GM18498 (cell line): Measurements from ENCODE around the gene GDF15.

Source experiments
- ATAC-seq: cut with Tn5 transposase; IDR thresholded peaks from one replicate; pipeline ENCODE4 v1.9.1; 2021; ENCODE audit warnings: mild to moderate bottlenecking, moderate library complexity; ENCODE audit not compliant: unreplicated experiment

The GDF15 gene

DNA sequence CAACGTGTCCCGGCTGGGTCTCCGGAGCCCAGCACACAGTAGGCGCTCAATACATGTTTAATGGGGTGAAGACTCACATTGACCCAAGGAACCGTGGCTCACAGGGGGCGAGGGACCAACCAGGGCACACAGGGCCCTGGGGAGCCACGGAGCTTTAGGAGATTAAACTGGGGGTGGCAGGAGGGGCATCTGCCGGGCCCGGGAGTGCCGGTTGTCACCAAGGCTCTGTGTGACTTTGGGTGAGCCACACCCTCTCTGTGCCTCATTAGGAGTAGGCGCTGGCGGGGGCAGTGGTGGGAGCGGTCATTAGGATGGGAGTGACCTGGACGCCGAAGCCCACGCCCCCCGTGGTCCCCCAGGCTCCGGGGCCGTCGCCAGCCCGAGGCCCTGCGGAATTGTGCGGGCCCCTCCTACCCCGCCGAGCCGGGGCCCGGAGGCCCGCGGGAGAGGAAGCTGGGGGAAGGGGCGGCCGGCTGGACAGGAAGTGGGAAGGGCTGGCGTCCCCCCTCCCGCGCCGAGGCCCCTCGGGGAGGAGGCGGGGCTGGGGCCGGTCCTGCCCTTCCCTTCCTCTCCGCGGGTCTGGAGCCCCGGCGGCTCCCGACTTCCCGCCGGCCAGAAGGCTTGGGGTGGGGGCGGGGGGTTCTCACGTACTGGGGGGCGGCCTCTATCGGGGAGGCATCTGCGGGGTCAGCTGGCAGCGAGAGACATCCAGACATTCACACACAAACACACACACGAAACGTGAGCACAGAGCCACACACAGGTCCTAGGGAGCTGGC, 31.5 kb downstream of the GDF15 start:
- no peak for ATAC-seq

DNA sequence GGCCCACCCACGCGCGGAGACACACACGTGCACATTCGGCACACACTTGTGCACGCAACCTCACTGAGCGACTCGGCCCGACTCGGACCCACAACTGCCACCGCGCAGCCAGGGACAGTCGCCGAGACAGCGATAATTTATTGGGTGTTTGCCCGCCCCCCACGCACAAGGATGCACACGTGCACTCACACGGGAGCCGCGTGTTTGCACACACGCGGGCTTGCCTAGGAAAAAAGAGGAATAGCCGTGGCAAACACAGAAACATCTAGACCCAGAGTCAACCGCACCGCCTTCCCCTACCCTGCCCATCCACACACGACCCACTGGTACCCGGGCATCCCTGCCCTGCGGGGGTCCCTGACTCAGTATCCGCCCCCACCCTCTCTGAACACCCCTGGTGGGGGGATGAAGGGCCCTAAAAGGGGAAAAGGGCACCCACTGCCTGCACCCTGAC, 32.1 kb downstream of the GDF15 start:
- ATAC-seq: no peak

DNA sequence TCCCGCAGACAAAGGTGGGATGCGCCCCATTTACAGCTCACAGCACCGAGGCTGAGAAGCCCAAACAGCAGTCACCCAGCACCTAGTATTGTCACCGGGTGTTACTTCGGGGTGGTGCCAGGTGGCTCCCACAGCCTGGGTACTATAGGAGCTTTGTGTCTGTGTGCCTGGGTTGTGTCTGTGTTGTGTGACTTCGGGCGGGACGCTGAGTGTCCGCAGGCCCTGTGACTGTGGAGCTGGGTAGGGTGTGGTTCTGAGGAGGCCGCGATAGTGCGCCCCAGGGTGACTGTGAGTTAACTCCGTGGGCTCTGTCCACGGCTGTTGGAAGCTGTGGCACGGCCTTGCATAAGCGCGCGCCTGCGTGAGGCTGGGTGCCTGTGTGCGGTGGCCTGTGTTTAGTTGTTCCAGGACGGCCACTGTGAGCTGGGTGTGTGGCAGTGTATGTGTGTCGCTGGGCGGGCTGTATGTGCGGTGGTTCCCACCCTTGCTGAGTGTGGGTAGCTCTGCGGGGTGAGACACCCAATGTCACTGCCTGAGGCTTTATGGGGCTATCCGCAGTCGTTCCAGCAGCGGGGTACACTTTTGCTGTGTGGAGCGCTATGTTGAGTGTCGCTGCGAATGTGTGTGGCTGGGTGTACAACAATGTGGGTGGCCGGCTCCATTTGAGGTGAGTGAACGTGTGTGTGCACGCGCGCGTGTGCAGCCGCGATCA, 32.7 kb downstream of the GDF15 start:
- no peak for ATAC-seq

DNA sequence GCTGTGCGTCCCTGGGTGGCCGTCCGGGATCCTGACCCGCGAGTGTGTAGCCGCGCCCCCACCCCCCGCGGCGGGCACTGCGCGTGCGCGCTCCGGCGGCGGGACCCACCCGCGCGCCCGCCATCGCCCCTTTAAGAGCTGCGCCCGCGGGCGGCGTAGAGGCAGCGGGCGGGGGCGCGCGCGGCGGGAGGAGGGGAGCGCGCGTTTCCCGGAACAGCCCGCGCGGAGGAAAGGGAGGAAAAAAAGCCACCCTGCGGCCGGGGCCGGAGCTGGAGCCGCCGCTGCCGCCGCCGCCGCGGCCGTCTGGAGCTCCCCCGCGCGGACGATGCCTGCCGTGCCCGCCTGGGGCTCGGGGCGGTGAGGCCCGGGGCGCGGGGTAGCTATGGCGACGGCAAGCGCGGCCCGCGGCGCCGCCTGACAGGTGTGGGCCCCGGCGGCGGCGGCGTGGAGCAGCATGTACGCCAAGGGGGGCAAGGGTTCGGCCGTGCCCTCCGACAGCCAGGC, 33.3 kb downstream of the GDF15 start, which contains the start of gene SSBP4:
TSS of gene SSBP4 (plus strand) at position 204 of the 504 bp plus-strand sequence. CDS start at position 455, 251 bp downstream.
- ATAC-seq: peak; percentile 52

DNA sequence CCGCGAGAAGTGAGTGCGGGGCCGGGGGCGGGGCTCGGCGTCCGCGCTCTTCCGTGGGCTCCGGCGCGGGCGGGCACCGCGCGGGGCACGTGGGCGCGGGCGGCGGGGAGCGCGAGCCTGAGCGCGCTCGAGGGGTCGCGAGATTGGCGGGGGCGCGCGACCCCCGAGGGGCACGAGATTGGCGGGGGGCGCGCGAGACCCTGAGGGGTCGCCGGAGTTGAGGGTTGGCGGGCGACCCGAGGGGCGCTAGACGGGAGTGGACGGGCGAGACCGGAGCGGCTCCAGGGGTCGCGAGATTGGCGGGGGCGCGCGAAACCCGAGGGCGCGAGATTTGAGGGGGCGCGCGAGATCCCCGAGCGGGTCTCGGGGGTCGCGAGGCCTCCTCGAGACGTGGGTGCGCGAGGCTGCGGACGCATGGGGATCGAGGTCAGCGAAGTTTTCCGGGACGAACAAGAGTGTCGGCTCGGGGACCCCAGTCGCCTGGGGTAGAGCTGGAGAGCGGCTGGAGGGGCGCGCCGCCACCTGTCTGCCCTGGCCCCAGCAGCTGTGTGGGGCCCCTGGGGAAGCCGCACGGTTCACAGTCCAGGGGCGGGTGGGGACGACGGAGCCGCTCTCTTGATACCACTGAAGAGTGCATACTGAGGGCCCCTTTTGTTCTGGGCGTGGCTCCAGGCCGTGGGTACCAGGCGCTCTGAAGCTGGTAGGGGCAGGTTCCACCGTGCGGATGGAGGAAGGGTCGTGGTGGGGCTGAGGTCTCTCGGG, 33.9 kb downstream of the GDF15 start:
- ATAC-seq: no peak

DNA sequence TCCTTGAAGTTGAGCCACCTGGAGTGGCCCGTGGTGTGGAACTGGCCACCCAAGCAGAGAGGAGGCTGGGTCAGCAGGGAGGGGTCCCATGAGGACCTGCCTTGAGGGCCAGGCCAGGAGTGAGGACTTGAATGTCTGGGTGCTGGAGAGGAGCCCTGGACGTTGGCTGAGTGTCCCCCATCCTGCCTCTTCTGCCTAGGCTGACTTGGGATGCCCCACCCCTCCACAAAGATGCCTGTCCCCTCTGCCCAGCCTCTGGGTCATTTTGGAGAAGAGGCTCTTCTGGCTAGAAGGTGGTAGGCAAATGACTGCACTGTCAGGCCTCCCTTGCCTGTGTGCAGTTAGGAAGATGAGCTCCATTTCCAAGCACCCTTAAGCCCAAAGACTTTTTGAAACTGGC, 35.0 kb downstream of the GDF15 start:
- no peak for ATAC-seq

DNA sequence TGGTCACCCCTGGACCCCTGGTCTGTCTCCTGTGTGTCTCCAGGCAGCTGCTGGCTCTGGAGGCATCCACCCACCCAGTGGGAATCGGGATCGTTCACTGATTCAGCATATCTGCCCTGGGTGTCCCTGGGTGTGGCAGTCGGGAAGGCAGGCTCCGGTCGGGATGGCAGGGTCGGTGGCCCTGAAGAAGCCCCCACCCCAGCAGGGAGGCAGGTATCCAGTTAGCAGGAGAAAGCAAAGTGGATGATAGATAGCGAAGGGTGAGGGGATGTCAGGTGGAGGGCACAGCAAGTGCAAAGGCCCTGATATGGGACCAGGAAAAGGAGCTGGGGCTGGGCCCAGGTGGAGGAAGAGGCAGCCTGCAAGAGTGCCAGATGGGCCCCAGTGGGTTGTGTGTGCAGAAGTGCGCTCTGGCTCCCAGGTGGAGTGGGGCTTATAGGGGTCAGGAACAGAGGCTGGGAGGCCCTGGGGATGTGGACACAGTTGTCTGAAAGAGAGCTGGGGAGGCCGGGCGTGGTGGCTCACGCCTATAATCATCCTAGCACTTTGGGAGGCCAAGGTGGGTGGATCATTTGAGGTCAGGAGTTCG, 35.5 kb downstream of the GDF15 start:
- no peak for ATAC-seq

DNA sequence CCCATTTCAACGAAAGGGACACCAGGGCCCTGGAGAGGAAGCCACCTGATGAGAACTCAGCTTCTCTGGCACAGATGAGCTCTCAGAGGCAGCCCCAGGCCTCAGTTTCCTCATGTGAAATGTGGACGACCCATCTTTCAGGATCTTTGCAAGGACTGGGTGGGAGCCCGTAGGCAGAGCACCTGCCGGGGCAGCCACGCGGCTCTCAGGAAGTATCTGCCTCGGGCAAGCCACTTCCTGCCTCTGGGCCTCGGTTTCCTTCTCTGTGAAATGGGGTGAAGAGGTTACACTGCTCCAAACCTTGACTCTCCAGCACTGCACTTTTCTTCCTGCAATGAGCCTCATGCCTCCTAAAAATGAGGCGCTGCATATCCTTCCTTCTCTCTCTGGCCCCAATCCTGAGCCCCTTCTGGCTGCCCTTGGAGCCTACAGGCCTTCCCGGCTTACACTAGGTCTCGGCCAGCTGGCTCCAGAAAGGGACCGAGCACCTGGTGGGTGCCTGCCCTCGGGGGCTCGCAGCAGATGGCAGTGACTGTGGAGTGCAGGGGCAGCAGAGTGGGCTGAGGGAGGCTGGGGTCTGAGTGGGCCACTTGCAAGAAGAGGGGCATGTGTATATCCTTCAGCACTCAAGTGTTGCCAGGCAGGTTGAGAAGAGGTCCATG, 36.7 kb downstream of the GDF15 start:
- ATAC-seq: no peak

DNA sequence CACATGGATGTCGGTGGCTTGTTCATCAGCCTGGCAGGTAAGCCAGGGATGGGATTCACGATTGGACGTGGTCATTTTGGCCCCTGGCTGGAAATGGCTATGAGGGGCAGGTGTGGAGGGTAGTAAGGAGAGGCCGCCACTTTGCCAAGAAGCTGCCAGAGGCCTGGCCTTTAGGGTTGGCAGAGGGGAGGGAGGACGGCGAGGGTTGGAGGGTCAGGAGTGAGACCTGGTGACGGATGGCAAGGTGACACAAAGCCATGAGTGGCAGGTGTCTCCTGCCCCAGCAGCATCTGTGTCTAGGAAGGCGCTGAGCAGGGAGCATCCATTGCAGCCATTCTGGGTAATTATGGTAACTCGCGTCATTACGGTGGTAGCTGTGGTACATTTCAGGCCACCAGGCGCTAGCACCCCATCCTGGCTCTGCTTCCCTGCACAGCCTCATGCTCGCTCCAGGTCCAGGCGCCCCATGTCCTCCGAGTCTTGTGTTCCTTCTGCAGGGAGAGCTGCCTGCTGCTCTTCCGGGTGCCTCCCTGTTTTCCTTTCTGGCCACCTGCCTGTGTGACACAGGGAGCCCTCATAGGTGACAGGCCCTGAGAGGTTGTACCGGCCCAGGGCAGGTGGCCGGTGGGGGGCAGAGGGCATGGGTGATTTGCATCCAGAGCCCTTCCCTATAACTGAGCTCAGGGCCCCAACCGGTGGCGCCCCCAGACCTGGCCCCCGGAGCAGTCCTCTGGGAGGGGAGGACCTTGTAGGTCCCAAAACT, 37.5 kb downstream of the GDF15 start:
- ATAC-seq: no peak

DNA sequence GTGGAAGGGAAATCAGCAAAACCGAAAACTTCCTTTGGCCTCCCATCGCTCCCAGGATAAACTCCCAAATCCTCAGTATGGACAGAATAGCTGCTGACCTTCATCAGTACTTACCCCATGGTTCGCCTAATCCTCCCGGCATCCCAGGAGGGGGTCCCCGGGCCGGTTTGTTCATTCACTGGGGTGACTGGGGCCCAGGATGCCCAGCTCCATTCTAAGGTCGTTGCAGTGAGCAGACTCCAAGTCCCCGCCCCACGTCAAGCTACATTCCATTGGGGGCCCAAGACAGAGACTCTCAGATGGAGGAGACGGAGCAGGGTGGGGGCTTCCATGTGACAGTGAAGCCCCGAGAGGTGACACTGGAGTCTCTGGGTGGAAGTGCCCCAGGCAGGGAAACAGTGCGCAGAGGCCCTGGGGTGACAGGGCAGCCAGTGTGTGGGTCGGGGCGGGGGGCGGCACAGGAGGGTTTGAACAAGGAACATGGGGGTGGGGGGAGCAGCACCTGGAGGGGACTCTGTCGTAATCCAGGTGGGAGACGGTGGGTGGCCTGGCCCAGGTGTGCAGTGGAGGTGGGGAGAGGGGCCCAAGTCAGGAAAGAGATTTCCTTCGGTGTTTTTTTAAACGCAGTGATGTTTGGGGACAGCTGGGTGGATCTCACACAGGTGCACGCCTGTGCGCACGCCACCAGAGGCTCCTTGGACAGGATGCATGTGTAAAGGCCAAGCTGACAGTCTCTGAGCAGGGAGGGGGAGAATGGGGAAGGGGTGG, 38.3 kb downstream of the GDF15 start:
- no peak for ATAC-seq

DNA sequence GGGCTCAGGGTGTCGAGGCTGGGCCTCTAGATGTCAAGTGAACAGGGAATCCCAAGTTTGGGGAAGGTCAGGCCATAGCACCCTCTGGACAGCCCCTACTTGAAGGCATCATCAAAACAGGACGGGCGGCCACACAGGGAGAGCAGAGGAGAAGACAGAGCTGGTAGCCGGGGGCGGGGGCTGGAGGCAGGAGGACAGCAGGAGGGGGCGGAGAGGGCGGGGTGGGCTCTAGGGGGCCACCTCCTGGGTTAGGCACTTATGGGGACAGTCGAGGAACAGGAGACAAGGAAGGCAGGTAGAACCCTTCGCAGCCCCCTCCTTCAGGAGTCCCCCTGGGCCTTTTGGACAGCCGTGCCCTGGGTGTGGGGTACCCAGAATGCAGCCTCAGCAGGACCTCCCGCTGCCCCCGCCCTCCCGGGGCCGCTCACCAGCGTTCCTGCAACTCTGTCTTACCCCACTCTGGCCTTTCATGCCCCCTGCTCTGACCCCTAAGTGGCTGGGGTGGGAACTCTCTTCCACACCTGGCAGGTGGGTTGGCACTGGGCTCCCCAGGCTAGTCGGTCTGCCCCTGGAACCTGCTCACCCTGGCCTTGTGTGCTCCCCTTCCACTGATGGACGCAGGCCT, 39.0 kb downstream of the GDF15 start:
- ATAC-seq: no peak

DNA sequence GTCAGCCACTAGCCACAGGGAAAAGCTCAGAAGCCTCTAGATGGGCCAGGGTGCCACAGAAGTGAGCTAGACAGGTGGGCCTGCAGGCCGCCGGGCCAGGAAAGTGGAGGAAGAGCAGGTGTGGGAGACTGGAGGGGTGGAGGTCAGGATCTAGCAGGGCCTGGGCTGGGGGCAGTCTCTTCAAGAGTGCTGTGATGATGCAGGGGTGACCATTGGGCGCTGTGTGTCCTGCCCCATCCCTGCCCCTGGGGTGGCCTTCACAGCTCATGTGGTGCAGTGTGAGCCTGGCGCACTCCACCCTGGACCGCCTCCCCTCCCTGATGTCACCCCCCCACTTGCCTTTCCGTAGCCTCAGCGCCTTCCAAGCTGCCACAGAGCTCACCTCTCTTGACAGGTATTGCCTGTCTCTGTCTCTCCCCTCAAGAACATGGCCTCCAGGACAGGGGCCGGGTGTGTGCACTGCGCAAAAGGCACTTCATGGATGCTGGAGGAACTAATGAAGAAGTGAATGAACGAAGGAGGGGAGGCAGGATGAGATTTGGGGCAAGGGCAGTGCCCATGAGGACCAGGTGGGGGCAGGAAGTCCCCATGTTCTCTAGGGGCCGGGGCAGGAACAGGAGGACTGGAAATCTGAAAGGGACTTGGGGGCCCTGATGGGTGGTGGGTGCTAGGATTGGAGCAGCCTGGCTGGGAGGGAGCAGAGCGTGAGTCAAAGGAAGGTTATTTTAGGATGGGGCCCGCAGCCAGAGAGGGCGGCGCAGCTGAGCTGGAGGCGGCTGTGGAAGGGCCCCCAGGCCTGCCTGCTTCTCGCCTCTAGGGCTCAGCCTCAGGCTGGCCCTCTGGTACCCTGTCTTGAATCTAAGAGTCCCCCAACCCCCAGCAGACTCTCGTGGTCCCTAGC, 39.8 kb downstream of the GDF15 start:
- no peak for ATAC-seq

DNA sequence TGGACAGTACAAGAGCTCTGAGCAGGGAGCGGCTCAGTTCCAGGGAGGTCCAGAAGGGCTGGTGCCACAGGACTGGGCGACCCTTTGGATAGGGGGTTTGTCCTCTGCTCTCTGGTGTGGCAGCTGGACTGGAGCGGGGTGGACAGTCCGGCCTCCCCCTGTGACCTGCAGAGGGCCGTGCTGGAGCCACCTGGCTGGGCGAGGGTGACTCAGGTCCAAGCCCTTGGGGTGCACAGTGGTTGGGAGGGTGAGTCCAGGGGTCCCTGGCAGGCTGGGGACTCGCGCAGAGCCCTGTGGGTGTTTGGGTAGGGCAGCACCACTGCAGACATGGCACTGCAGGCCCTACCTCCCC, 40.4 kb downstream of the GDF15 start:
- ATAC-seq: no peak

DNA sequence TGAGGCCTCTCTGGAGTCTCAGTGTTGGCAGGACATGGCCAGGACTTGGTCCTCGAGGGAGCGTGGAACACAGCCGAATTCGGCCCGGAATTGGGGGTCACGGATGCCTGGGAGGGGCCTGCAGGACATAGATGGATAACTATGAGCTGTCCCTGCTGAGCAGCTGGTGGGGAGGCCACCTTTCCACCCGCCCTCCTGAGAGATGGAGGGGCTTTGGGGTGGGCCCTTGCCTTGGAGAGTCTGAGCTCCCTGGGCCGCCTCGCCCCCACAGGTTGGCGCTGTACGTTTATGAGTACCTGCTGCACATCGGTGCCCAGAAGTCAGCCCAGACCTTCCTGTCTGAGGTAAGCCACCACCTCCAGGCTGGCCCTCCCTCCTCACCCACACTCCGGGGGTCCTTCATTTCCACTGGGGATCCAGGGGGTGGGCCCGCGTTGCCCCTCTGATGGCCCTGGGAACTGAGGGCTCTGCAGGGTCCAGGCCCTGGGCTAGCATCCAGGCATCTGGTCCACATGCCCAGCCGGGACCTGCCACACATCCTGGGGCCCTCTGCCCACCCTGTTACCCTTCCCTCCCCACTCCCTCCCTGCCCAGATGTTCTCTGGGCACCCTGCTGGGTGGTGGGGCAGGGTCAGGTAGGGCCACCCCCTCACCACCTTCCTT, 41.3 kb downstream of the GDF15 start:
- ATAC-seq: no peak

DNA sequence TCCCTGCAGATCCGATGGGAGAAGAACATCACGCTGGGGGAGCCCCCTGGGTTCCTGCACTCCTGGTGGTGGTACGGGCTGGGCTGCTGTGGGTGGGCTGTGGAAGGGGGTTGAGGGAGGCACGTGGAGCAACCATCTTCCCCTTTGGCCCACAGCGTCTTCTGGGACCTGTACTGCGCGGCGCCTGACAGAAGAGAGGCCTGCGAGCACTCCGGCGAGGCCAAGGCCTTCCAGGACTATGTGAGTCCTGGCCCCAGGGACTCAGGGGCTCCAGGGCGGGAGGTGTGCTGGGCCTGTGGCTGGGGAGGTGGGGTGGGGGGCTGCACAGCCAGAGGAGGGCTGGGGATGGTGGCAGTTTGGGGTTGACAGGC, 41.8 kb downstream of the GDF15 start:
- ATAC-seq: no peak

DNA sequence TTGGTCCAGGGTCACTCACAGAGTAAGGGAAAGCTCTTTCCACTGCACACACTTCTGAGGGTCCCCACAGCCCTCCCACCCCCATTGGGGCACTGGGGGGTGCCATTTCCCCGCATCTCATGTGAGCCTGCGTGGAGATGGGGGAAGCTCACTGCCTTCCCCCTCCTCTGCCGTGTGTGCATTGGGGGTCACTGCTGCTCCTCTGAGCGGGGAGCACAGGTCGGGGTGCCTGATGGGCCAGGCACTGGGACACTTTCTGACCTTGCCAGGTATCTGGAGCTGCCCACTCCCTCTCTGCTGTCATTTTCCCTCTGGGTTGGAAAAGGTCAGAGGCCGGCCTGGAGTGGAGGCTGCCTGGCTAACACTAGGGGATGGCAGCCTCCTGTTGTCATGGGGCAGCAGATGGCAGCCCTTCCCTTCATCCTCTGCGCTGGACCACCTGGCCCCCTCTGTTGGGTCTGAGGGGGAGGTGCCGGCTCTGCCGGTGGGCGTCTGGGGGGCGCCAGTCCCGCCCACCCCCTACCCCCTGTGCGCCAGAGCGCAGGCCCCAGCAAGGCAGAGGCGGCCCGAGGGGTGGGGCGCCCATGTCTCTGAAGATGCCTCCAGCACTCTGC, 42.3 kb downstream of the GDF15 start:
- no peak for ATAC-seq
